GM12878 (cell line): ENCODE measurements around the gene RNU6-9. TPM values are rescaled to one million over a fixed set of nuclear protein-coding genes. Genes with fewer than 3 reads are reported as not detected.

Experiments used
- ATAC-seq: fragments of 200-7000 bp; cut with Tn5 transposase; 3 replicates; pipeline ENCODE4 v1.9.1; 2020; ENCODE audit warnings: mild to moderate bottlenecking, moderate library complexity
- BruUV-seq: library from RNA; stranded (reverse); fragments of 400-500 nt; replicated peaks from 2 replicates; lab custom pipeline; 2021; lab: Mats Ljungman, UMichigan
- CTCF ChIA-PET: fragments of 300-600 bp; sonication (Branson Sonifier 250); formaldehyde crosslinking; extraction: SDS; loops from one replicate; lab custom pipeline; 2021; ENCODE audit warnings: inconsistent platforms; lab: Yijun Ruan, JAX
- POLR2A ChIA-PET: fragments of 350-600 bp; formaldehyde crosslinking; extraction: SDS; loops from one replicate; lab custom pipeline; 2021; ENCODE audit warnings: inconsistent platforms; lab: Charles Lee
- RAD21 ChIA-PET: fragments of 300-600 bp; sonication (Branson Sonifier 250); formaldehyde crosslinking; loops from one replicate; lab custom pipeline; 2023; ENCODE audit warnings: antibody characterized with exemption; ENCODE audit not compliant: unreplicated experiment; lab: Charles Lee
- SMC1A ChIA-PET: fragments of 300-600 bp; sonication (Branson Sonifier 250); formaldehyde crosslinking; loops from one replicate; lab custom pipeline; 2023; ENCODE audit not compliant: unreplicated experiment, uncharacterized antibody; lab: Charles Lee
- DNase-seq: peaks from one replicate; pipeline ENCODE4 v3.0.0-alpha.2; 2011; ENCODE audit warnings: low read depth, low spot score
- FAIRE-seq: peaks from 3 replicates; lab custom pipeline; 2011; peaks lifted over from hg19 to GRCh38; lab: Jason Lieb, UNC
- H2AFZ ChIP-seq: 2 replicates; pipeline ENCODE4 v1.6.0; 2011; ENCODE audit warnings: low read depth, low read length, control low read depth; ENCODE audit not compliant: control insufficient read depth
- H3K27ac ChIP-seq: 2 replicates; pipeline ENCODE4 v1.5.1; 2011; ENCODE audit warnings: control low read depth; ENCODE audit not compliant: control insufficient read depth, insufficient read depth
- H3K27me3 ChIP-seq, 2 experiments: replicated peaks in 1 of 2; 2 replicates each; pipeline versions ENCODE4 v1.6.0 to v1.6.1; 2011; ENCODE audit warnings: low read length in 1 of 2; ENCODE audit not compliant: control insufficient read depth in 2 of 2, insufficient read depth in 2 of 2
- H3K36me3 ChIP-seq, 2 experiments: 2 replicates each; pipeline ENCODE4 v1.5.1; 2011; ENCODE audit warnings: low read length in 1 of 2; ENCODE audit not compliant: control insufficient read depth in 2 of 2, insufficient read depth in 2 of 2
- H3K4me1 ChIP-seq: 2 replicates; pipeline ENCODE4 v1.6.1; 2011; ENCODE audit warnings: mild to moderate bottlenecking, low read length, moderate library complexity, mixed read lengths; ENCODE audit not compliant: control insufficient read depth, insufficient read depth
- H3K4me2 ChIP-seq: 2 replicates; pipeline ENCODE4 v1.6.0; 2011; ENCODE audit warnings: control low read depth; ENCODE audit not compliant: control insufficient read depth, insufficient read depth
- H3K4me3 ChIP-seq: fragments of 200-600 bp; sonication (generic); 2 replicates; pipeline ENCODE4 v1.5.1; 2016
- H3K79me2 ChIP-seq: 2 replicates; pipeline ENCODE4 v1.6.0; 2011; ENCODE audit warnings: low read length; ENCODE audit not compliant: control insufficient read depth, insufficient read depth
- H3K9ac ChIP-seq: 2 replicates; pipeline ENCODE4 v1.8.0; 2011; ENCODE audit warnings: low read length, control low read depth, mixed read lengths; ENCODE audit not compliant: control insufficient read depth, insufficient read depth
- H3K9me3 ChIP-seq: replicated peaks from 3 replicates; pipeline ENCODE4 v1.5.1; 2011; ENCODE audit warnings: mild to moderate bottlenecking, low read length; ENCODE audit not compliant: control insufficient read depth, insufficient read depth
- H4K20me1 ChIP-seq: 2 replicates; pipeline ENCODE4 v1.6.0; 2011; ENCODE audit not compliant: control insufficient read depth, insufficient read depth
- ATF7 ChIP-seq: fragments of 450-650 bp; IDR thresholded peaks from 2 replicates; pipeline ENCODE4 v1.6.1; 2016; ENCODE audit warnings: low read depth, mild to moderate bottlenecking
- EGR1 ChIP-seq, 2 experiments: IDR thresholded peaks; 1 replicate in 1 of 2; 2 replicates in 1 of 2; pipeline ENCODE4 v1.6.1; 2011 to 2012; ENCODE audit warnings: low read depth in 2 of 2, low read length in 2 of 2, borderline replicate concordance in 1 of 2, mild to moderate bottlenecking in 1 of 2, moderate library complexity in 1 of 2
- STAT1 ChIP-seq: fragments of 450-650 bp; conservative IDR thresholded peaks from 2 replicates; pipeline ENCODE4 v1.6.1; 2014; ENCODE audit warnings: antibody characterized with exemption, mild to moderate bottlenecking
- ZNF207 ChIP-seq: fragments of 450-650 bp; IDR thresholded peaks from 2 replicates; pipeline ENCODE4 v1.6.1; 2014; ENCODE audit warnings: antibody characterized with exemption, mild to moderate bottlenecking, borderline replicate concordance
- WGBS: methylation state at CpG from one replicate; pipeline ENCODE4 v1.1.6; 2016; ENCODE audit warnings: low lambda C conversion rate; ENCODE audit not compliant: insufficient replicate concordance, insufficient coverage; ENCODE audit errors: missing lambda C conversion rate; 5-methylcytosine and 5-hydroxymethylcytosine counted together
- in situ Hi-C: fragments of 300-500 bp; cut with MboI; formaldehyde crosslinking; loops from 9 replicates; pipeline ENCODE4 v1.14.3; 2018; ENCODE audit warnings: mixed read lengths
- intact Hi-C: fragments of 100-400 bp; cut with micrococcal nuclease; formaldehyde crosslinking; loops from one replicate; pipeline ENCODE4 v1.14.2; 2022; ENCODE audit not compliant: unreplicated experiment
- polyA plus RNA-seq, 11 experiments: library from polyadenylated mRNA; depleted of rRNA in 4 of 11; unstranded in 6 of 11; stranded (reverse) in 5 of 11; fragments of >200 nt; fragmentation: Nextera tagmentation in 4 of 11; fragmentation: Illumina TruSeq in 1 of 11; extraction: Ambion mirVana in 4 of 11; extraction: Trizol in 1 of 11; gene quantifications; 1 replicate in 1 of 11; 2 replicates in 10 of 11; pipeline versions ENCODE4 v1.2.1 to v1.2.3, GENCODE V29; 2011 to 2016; ENCODE audit warnings: inconsistent platforms in 2 of 11, missing spikeins in 2 of 11, low read depth in 1 of 11
- total RNA-seq, 4 experiments: library from RNA; depleted of rRNA in 3 of 4; stranded (reverse); fragments of >200 nt in 3 of 4; fragmentation: Illumina TruSeq in 1 of 4; extraction: Trizol in 1 of 4; gene quantifications; 2 replicates each; pipeline versions ENCODE4 v1.2.1 to v1.2.3, GENCODE V29; 2013 to 2021
- TF ChIP-seq, protein P1 (sequence below): fragments of 450-650 bp; IDR thresholded peaks from 2 replicates; pipeline ENCODE4 v1.6.1; 2018; ENCODE audit warnings: mild to moderate bottlenecking, low read depth, moderate library complexity; ENCODE audit not compliant: partially characterized antibody
- TF ChIP-seq, protein P2 (sequence below): fragments of 450-650 bp; IDR thresholded peaks from 2 replicates; pipeline ENCODE4 v1.6.1; 2014; ENCODE audit warnings: mild to moderate bottlenecking
- TF ChIP-seq, protein P3 (sequence below): IDR thresholded peaks from 2 replicates; pipeline ENCODE4 v1.6.1; 2011; ENCODE audit warnings: borderline replicate concordance, low read depth, mild to moderate bottlenecking, moderate library complexity, mixed read lengths, low read length; ENCODE audit not compliant: insufficient read depth; ENCODE audit errors: extremely low read length

Gene RNU6-9
- total and polyA plus RNA-seq, 10 of the 15 experiments (the other 5 are each of a cell fraction or from before 2014, with no cell fraction given) = not detected

DNA sequence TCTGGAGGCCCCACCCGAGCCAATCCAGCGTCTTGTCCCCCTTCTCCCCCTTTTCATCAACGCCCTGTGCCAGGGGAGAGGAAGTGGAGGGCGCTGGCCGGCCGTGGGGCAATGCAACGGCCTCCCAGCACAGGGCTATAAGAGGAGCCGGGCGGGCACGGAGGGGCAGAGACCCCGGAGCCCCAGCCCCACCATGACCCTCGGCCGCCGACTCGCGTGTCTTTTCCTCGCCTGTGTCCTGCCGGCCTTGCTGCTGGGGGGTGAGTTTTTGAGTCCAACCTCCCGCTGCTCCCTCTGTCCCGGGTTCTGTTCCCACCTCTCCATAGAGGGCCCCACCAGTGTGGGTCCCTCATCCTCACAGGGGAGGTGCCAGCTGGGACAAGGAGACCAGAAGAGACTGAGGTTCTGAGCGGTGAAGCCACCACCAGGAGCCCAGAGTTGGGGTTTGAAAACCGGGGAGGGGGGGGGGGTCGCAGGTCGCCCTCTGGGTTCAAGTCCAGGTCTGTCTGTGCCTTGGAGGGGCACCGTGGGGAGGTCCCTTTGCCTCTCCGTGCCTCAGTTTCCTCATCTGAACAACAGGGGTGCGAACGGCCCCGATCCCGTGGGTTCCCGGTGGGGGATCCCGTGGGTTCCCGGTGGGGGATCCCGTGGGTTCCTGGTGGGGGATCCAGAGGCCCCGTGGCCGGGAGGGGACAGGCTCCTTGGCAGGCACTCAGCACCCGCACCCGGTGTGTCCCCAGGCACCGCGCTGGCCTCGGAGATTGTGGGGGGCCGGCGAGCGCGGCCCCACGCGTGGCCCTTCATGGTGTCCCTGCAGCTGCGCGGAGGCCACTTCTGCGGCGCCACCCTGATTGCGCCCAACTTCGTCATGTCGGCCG, 40.9 kb upstream of the RNU6-9 start, which contains the start of gene ELANE:
Gene ELANE, plus strand, starts transcription at position 168 of the 878 bp plus-strand sequence. Its CDS starts 26 bp downstream, at position 194.
- no peak within 1 kb of the TSS for H3K9ac ChIP-seq
- DNase-seq = no peak
- in situ Hi-C loops (no loop called here), intact Hi-C loops (no loop called here)
- FAIRE-seq = no peak
- H3K79me2 ChIP-seq = no peaks in the 10 kb centered on the region
- no peak within 1 kb of the TSS for H2AFZ ChIP-seq
- no peak within 1 kb of the TSS for H3K27ac ChIP-seq
- no peaks in the 10 kb centered on the region for H3K27me3 ChIP-seq
- no peaks in the 10 kb centered on the region for H3K36me3 ChIP-seq
- RAD21 ChIA-PET = no interaction called here
- WGBS = 56% methylated on average over 51 of the region's 55 CpGs
- TF ChIP-seq, protein P1, sequence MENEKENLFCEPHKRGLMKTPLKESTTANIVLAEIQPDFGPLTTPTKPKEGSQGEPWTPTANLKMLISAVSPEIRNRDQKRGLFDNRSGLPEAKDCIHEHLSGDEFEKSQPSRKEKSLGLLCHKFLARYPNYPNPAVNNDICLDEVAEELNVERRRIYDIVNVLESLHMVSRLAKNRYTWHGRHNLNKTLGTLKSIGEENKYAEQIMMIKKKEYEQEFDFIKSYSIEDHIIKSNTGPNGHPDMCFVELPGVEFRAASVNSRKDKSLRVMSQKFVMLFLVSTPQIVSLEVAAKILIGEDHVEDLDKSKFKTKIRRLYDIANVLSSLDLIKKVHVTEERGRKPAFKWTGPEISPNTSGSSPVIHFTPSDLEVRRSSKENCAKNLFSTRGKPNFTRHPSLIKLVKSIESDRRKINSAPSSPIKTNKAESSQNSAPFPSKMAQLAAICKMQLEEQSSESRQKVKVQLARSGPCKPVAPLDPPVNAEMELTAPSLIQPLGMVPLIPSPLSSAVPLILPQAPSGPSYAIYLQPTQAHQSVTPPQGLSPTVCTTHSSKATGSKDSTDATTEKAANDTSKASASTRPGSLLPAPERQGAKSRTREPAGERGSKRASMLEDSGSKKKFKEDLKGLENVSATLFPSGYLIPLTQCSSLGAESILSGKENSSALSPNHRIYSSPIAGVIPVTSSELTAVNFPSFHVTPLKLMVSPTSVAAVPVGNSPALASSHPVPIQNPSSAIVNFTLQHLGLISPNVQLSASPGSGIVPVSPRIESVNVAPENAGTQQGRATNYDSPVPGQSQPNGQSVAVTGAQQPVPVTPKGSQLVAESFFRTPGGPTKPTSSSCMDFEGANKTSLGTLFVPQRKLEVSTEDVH = no peak
- TF ChIP-seq, all 136 proteins: peak for 0
- no peaks in the 10 kb centered on the region for H3K9me3 ChIP-seq
- SMC1A ChIA-PET = no interaction called here
- no TSS peak for BruUV-seq
- H3K4me1 ChIP-seq = no peaks in the 10 kb centered on the region
- no peak within 1 kb of the TSS for H3K4me2 ChIP-seq
- CTCF ChIA-PET = no interaction called here
- no peak for ATAC-seq
- no peaks in the 10 kb centered on the region for H4K20me1 ChIP-seq
- no peak within 1 kb of the TSS for H3K4me3 ChIP-seq
- POLR2A ChIA-PET = no interaction called here

DNA sequence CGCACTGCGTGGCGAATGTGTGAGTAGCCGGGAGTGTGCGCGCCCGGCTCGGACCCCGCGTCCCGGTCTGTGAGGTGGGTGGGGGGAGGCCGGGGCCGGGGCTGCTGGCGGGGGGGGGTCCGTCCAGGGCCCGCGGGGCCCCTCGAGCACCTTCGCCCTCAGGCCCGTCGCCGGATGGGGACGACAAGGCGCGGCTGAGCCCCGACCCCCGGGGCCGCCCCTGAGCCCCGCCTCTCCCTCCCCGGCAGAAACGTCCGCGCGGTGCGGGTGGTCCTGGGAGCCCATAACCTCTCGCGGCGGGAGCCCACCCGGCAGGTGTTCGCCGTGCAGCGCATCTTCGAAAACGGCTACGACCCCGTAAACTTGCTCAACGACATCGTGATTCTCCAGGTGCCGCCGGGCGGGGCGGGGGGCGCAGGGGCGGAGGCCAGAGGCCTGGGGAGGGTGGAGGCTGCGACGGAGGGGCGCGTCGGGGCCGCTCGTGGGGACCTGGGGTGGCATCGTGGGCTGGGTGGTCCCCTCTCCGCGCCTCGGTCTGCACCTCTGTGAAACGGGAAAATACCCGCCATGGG, 40.2 kb upstream of the RNU6-9 start:
- TF ChIP-seq, protein P2, sequence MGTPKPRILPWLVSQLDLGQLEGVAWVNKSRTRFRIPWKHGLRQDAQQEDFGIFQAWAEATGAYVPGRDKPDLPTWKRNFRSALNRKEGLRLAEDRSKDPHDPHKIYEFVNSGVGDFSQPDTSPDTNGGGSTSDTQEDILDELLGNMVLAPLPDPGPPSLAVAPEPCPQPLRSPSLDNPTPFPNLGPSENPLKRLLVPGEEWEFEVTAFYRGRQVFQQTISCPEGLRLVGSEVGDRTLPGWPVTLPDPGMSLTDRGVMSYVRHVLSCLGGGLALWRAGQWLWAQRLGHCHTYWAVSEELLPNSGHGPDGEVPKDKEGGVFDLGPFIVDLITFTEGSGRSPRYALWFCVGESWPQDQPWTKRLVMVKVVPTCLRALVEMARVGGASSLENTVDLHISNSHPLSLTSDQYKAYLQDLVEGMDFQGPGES = no peak
- TF ChIP-seq, protein P3, sequence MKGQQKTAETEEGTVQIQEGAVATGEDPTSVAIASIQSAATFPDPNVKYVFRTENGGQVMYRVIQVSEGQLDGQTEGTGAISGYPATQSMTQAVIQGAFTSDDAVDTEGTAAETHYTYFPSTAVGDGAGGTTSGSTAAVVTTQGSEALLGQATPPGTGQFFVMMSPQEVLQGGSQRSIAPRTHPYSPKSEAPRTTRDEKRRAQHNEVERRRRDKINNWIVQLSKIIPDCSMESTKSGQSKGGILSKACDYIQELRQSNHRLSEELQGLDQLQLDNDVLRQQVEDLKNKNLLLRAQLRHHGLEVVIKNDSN = no peak
- TF ChIP-seq STAT1 (no peak), ZNF207 (no peak), EGR1 (IDR thresholded peaks at IDR 0.05; ENCODE audit: borderline replicate concordance in 1 of 2, low read depth in 2 of 2, low read length in 2 of 2) (no peak), ATF7 (no peak)
- TF ChIP-seq, all 136 proteins: peak for 0
- SMC1A ChIA-PET = no interaction called here
- Histone ChIP-seq H3K9ac (no peak overlapping the region), H3K4me1 (no peaks in the 10 kb centered on the region), H3K27ac (no peak overlapping the region), H3K36me3 (no peaks in the 10 kb centered on the region), H3K4me3 (no peak overlapping the region), H3K4me2 (no peak overlapping the region), H3K27me3 (no peaks in the 10 kb centered on the region), H3K9me3 (no peaks in the 10 kb centered on the region), H3K79me2 (no peaks in the 10 kb centered on the region), H4K20me1 (no peaks in the 10 kb centered on the region), H2AFZ (no peak overlapping the region)
- POLR2A ChIA-PET = no interaction called here
- RAD21 ChIA-PET = no interaction called here
- DNase-seq (no peak), ATAC-seq (no peak), FAIRE-seq (no peak)
- 69% methylated on average over 16 of the region's 67 CpGs for whole genome bisulfite sequencing
- intact Hi-C loops = no loop called here
- BruUV-seq = no TSS peak
- in situ Hi-C loops = no loop called here
- CTCF ChIA-PET = no interaction called here
